Measurements from ENCODE around the gene FAM227B. TPM values are rescaled to one million over a fixed set of nuclear protein-coding genes. Genes with fewer than 3 reads are reported as not detected.

FAM227B gene
- total and polyA plus RNA-seq, 3 experiments from 2014 or later = 4.9 to 20.4 (median 5.6) TPM

- ChIA-PET CTCF (no interaction called here), POLR2A (no interaction called here)
- Histone ChIP-seq H3K9me3 (ENCODE audit: low read length) (no peaks in the 10 kb centered on the region), H3K27me3 (ENCODE audit: insufficient read depth, low read length, poor library complexity, severe bottlenecking) (no peaks in the 10 kb centered on the region), H3K36me3 (ENCODE audit: insufficient read depth, low read length) (no peaks in the 10 kb centered on the region), H3K27ac (ENCODE audit: low read depth, low read length) (no peak overlapping the region), H3K4me3 (ENCODE audit: low read length) (no peak overlapping the region), H3K4me1 (ENCODE audit: insufficient read depth, low read length) (no peaks in the 10 kb centered on the region)
- Mint-ChIP-seq H3K36me3 (no peaks in the 10 kb centered on the region), H3K4me3 (no peak overlapping the region), H3K27me3 (peaks cover 0 to 1% of the 10 kb centered on the region in 2 donors), H3K4me1 (peaks cover 8 to 14% (median 13%) of the 10 kb centered on the region in 3 donors), H3K9me3 (no peaks in the 10 kb centered on the region), H3K27ac (no peak overlapping the region)
- DNase-seq = no peak
Measured at GRCh38 chr15:49441816-49442215, 178.8 kb downstream of the FAM227B start.

GRCh38 chr15:49441356-49441755, 179.3 kb downstream of the FAM227B start:
- CTCF ChIA-PET = no interaction called here
- Mint-ChIP-seq H3K36me3 (no peaks in the 10 kb centered on the region), H3K9me3 (no peaks in the 10 kb centered on the region), H3K4me3 (no peak overlapping the region), H3K27ac (no peak overlapping the region), H3K27me3 (peaks cover 0 to 1% of the 10 kb centered on the region in 2 donors), H3K4me1 (peaks cover 8 to 14% (median 13%) of the 10 kb centered on the region in 3 donors)
- no peak for DNase-seq
- POLR2A ChIA-PET = no interaction called here
- Histone ChIP-seq H3K4me3 (ENCODE audit: low read length) (no peak overlapping the region), H3K27me3 (ENCODE audit: insufficient read depth, low read length, poor library complexity, severe bottlenecking) (no peaks in the 10 kb centered on the region), H3K27ac (ENCODE audit: low read depth, low read length) (no peak overlapping the region), H3K36me3 (ENCODE audit: insufficient read depth, low read length) (no peaks in the 10 kb centered on the region), H3K9me3 (ENCODE audit: low read length) (no peaks in the 10 kb centered on the region), H3K4me1 (ENCODE audit: insufficient read depth, low read length) (no peaks in the 10 kb centered on the region)

GRCh38 chr15:49439678-49440395, 180.8 kb downstream of the FAM227B start:
- Mint-ChIP-seq H3K4me3 (no peak overlapping the region), H3K4me1 (peaks cover 8 to 14% (median 13%) of the 10 kb centered on the region in 3 donors), H3K27me3 (peaks cover 0 to 1% of the 10 kb centered on the region in 2 donors), H3K27ac (peak overlapping the region in 1 of 8 donors; percentile 43), H3K36me3 (no peaks in the 10 kb centered on the region), H3K9me3 (no peaks in the 10 kb centered on the region)
- no peaks in the 10 kb centered on the region for H3K4me1 ChIP-seq (ENCODE audit: insufficient read depth, low read length)
- no peak overlapping the region for H3K27ac ChIP-seq (ENCODE audit: low read depth, low read length)
- H3K9me3 ChIP-seq (ENCODE audit: low read length) = no peaks in the 10 kb centered on the region
- no peak overlapping the region for H3K4me3 ChIP-seq (ENCODE audit: low read length)
- DNase-seq = no peak
- no peaks in the 10 kb centered on the region for H3K36me3 ChIP-seq (ENCODE audit: insufficient read depth, low read length)
- no peaks in the 10 kb centered on the region for H3K27me3 ChIP-seq (ENCODE audit: insufficient read depth, low read length, poor library complexity, severe bottlenecking)
- POLR2A ChIA-PET = no interaction called here
- CTCF ChIA-PET = no interaction called here

- ChIA-PET CTCF (no interaction called here), POLR2A (no interaction called here)
- peak overlapping the region in 1 of 8 donors; percentile 39 for H3K27ac Mint-ChIP-seq
- no peaks in the 10 kb centered on the region for H3K36me3 Mint-ChIP-seq
- Histone ChIP-seq H3K4me1 (ENCODE audit: insufficient read depth, low read length) (no peaks in the 10 kb centered on the region), H3K36me3 (ENCODE audit: insufficient read depth, low read length) (no peaks in the 10 kb centered on the region), H3K9me3 (ENCODE audit: low read length) (no peaks in the 10 kb centered on the region), H3K27ac (ENCODE audit: low read depth, low read length) (no peak overlapping the region), H3K4me3 (ENCODE audit: low read length) (no peak overlapping the region), H3K27me3 (ENCODE audit: insufficient read depth, low read length, poor library complexity, severe bottlenecking) (no peaks in the 10 kb centered on the region)
- H3K9me3 Mint-ChIP-seq = no peaks in the 10 kb centered on the region
- H3K4me3 Mint-ChIP-seq = no peak overlapping the region
- peaks cover 0 to 1% of the 10 kb centered on the region in 2 donors for H3K27me3 Mint-ChIP-seq
- no peak for DNase-seq
- peaks cover 8 to 14% (median 13%) of the 10 kb centered on the region in 3 donors for H3K4me1 Mint-ChIP-seq
Measured at GRCh38 chr15:49438962-49439631, 181.5 kb downstream of the FAM227B start.

GRCh38 chr15:49436751-49437150, 183.9 kb downstream of the FAM227B start:
- H3K36me3 ChIP-seq (ENCODE audit: insufficient read depth, low read length) = no peaks in the 10 kb centered on the region
- Mint-ChIP-seq H3K27ac (no peak overlapping the region), H3K36me3 (no peaks in the 10 kb centered on the region), H3K27me3 (peaks cover 0 to 3% of the 10 kb centered on the region in 2 donors), H3K4me1 (peaks cover 8 to 14% (median 13%) of the 10 kb centered on the region in 3 donors), H3K9me3 (no peaks in the 10 kb centered on the region), H3K4me3 (no peak overlapping the region)
- H3K27me3 ChIP-seq (ENCODE audit: insufficient read depth, low read length, poor library complexity, severe bottlenecking) = no peaks in the 10 kb centered on the region
- DNase-seq = no peak
- no peaks in the 10 kb centered on the region for H3K9me3 ChIP-seq (ENCODE audit: low read length)
- H3K4me1 ChIP-seq (ENCODE audit: insufficient read depth, low read length) = no peaks in the 10 kb centered on the region
- no peak overlapping the region for H3K4me3 ChIP-seq (ENCODE audit: low read length)
- CTCF ChIA-PET = no interaction called here
- POLR2A ChIA-PET = no interaction called here
- H3K27ac ChIP-seq (ENCODE audit: low read depth, low read length) = no peak overlapping the region

GRCh38 chr15:49435174-49435573, 185.4 kb downstream of the FAM227B start:
- Histone ChIP-seq H3K4me1 (ENCODE audit: insufficient read depth, low read length) (no peaks in the 10 kb centered on the region), H3K27ac (ENCODE audit: low read depth, low read length) (no peak overlapping the region), H3K36me3 (ENCODE audit: insufficient read depth, low read length) (no peaks in the 10 kb centered on the region), H3K27me3 (ENCODE audit: insufficient read depth, low read length, poor library complexity, severe bottlenecking) (no peaks in the 10 kb centered on the region), H3K9me3 (ENCODE audit: low read length) (no peaks in the 10 kb centered on the region), H3K4me3 (ENCODE audit: low read length) (no peak overlapping the region)
- H3K9me3 Mint-ChIP-seq = no peaks in the 10 kb centered on the region
- H3K4me3 Mint-ChIP-seq = no peak overlapping the region
- H3K36me3 Mint-ChIP-seq = no peaks in the 10 kb centered on the region
- H3K27ac Mint-ChIP-seq = no peak overlapping the region
- peaks cover 7 to 13% (median 12%) of the 10 kb centered on the region in 3 donors for H3K4me1 Mint-ChIP-seq
- peaks cover 0 to 3% of the 10 kb centered on the region in 2 donors for H3K27me3 Mint-ChIP-seq
- ChIA-PET CTCF (no interaction called here), POLR2A (no interaction called here)
- DNase-seq = no peak

GRCh38 chr15:49430046-49430445, 190.6 kb downstream of the FAM227B start:
- Mint-ChIP-seq H3K4me1 (no peaks in the 10 kb centered on the region), H3K4me3 (no peak overlapping the region), H3K36me3 (no peaks in the 10 kb centered on the region), H3K27me3 (peaks cover 0 to 5% of the 10 kb centered on the region in 2 donors), H3K9me3 (no peaks in the 10 kb centered on the region), H3K27ac (peak overlapping the region in 1 of 8 donors; percentile 11)
- H3K4me1 ChIP-seq (ENCODE audit: insufficient read depth, low read length) = no peaks in the 10 kb centered on the region
- ChIA-PET CTCF (interaction anchor here (1.4 kb wide), 1 partner anchor 8 kb away, joined by 4 read pairs; no protein-coding TSS in a partner anchor), POLR2A (no interaction called here)
- DNase-seq = no peak
- no peaks in the 10 kb centered on the region for H3K27me3 ChIP-seq (ENCODE audit: insufficient read depth, low read length, poor library complexity, severe bottlenecking)
- H3K9me3 ChIP-seq (ENCODE audit: low read length) = no peaks in the 10 kb centered on the region
- H3K36me3 ChIP-seq (ENCODE audit: insufficient read depth, low read length) = no peaks in the 10 kb centered on the region
- no peak overlapping the region for H3K27ac ChIP-seq (ENCODE audit: low read depth, low read length)
- no peak overlapping the region for H3K4me3 ChIP-seq (ENCODE audit: low read length)

- Histone ChIP-seq H3K9me3 (ENCODE audit: low read length) (no peaks in the 10 kb centered on the region), H3K4me3 (ENCODE audit: low read length) (no peak overlapping the region), H3K27ac (ENCODE audit: low read depth, low read length) (no peak overlapping the region), H3K27me3 (ENCODE audit: insufficient read depth, low read length, poor library complexity, severe bottlenecking) (no peaks in the 10 kb centered on the region), H3K4me1 (ENCODE audit: insufficient read depth, low read length) (no peaks in the 10 kb centered on the region), H3K36me3 (ENCODE audit: insufficient read depth, low read length) (no peaks in the 10 kb centered on the region)
- POLR2A ChIA-PET = no interaction called here
- Mint-ChIP-seq H3K9me3 (no peaks in the 10 kb centered on the region), H3K4me1 (no peaks in the 10 kb centered on the region), H3K36me3 (no peaks in the 10 kb centered on the region), H3K27me3 (peaks cover 0 to 4% of the 10 kb centered on the region in 2 donors), H3K27ac (no peak overlapping the region), H3K4me3 (no peak overlapping the region)
- DNase-seq = no peak
- CTCF ChIA-PET = no interaction called here
Measured at GRCh38 chr15:49428409-49429095, 192.1 kb downstream of the FAM227B start.
